ENCODE results near the gene TSPAN1.

DNA sequence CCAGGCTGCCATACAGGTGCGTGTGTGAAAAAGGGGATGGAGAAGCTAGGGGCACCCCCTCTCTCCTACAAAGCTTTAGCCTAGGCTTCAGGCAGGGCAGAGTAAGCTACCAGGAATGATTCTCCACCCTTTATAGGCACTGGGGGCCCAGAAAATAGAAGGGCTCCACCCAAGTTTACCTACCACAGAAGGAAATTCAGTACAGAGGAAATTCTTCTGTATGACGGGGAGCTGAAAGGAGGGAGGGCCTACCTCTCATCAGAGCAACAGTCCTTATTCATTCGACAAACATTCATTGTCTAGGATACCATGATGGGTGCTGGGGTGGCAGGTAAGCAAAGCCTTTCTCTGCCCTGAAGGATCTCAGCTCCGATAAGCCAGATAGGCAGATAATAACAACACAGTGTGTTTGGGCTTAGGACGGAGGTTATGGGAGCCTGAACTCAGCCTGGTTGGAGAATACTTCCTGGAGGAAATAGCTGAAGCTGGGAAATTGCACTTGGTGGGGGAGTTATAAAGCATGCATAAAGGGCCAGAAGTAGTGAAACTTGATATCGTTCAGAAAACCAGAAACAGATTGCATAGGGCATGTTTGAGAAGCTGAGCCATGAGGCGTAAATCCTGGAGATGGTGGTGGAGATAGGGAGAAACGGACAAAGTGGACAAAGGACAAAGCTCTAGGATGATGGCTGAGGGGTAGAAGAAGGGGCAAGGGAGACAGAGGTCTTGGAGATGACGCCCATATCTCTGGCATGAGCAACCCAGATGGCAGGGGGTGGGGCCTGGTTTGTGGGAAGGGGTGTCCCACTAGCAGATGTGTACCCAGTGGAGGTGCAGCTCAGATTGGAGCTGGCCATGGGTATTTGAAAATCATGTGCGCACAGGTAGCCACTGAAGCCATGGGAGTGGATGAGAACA lies 6.7 kb downstream of the TSPAN1 start:
- TF ChIP-seq, protein P1, sequence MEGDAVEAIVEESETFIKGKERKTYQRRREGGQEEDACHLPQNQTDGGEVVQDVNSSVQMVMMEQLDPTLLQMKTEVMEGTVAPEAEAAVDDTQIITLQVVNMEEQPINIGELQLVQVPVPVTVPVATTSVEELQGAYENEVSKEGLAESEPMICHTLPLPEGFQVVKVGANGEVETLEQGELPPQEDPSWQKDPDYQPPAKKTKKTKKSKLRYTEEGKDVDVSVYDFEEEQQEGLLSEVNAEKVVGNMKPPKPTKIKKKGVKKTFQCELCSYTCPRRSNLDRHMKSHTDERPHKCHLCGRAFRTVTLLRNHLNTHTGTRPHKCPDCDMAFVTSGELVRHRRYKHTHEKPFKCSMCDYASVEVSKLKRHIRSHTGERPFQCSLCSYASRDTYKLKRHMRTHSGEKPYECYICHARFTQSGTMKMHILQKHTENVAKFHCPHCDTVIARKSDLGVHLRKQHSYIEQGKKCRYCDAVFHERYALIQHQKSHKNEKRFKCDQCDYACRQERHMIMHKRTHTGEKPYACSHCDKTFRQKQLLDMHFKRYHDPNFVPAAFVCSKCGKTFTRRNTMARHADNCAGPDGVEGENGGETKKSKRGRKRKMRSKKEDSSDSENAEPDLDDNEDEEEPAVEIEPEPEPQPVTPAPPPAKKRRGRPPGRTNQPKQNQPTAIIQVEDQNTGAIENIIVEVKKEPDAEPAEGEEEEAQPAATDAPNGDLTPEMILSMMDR (IDR thresholded peaks at IDR 0.05) = no peak
- no peak for TF ChIP-seq POLR2A (IDR thresholded peaks at IDR 0.05)

Measured in uterus (tissue), 2 donors.